GM21576 (cell line): Measurements from ENCODE around the gene LRRC8E.
"Not testable (repeated sequence)": the region's sequence is repeated elsewhere in the genome, so short reads cannot be mapped to it uniquely, and the experiment has no call there.

ENCODE experiments used
- ATAC-seq: cut with Tn5 transposase; IDR thresholded peaks from one replicate; pipeline ENCODE4 v1.9.1; 2021; ENCODE audit warnings: mild to moderate bottlenecking, moderate library complexity; ENCODE audit not compliant: unreplicated experiment

Gene LRRC8E

DNA sequence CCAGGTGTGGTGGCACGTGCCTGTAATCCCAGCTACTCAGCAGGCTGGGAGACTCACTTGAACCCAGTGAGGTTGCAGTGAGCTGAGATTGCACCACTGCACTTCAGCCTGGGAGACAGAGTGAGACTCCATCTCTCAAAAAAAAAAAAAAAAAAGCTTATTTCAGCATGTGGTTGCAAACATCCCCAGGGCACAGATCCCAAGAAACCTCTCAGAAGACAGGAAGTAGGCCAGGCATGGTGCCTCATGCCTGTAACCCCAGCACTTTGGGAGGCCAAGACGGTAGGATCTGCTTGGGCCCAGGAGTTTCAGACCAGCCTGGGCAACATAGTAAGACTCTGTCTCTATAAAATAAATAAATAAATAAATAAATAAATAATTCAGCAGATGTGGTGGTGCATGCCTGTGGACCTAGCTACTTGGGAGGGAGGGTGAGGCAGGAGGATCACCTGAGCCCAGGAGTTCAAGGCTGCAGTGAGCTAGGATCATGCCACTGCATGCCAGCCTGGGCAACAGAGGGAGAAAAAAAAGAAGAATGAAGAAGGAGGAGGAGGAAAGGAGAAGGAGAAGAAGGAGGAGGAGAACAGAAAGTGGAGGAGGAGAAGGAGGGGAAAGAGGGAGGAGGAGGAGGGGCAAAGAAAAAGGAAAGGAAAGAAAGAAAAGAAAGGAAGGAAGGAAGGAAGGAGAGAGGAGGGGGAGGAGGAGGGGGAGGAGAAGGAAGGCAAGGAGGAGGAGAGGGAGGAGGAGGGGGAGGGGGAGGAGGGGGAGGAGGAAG lies 4.3 kb upstream of the LRRC8E start:
- no peak for ATAC-seq

DNA sequence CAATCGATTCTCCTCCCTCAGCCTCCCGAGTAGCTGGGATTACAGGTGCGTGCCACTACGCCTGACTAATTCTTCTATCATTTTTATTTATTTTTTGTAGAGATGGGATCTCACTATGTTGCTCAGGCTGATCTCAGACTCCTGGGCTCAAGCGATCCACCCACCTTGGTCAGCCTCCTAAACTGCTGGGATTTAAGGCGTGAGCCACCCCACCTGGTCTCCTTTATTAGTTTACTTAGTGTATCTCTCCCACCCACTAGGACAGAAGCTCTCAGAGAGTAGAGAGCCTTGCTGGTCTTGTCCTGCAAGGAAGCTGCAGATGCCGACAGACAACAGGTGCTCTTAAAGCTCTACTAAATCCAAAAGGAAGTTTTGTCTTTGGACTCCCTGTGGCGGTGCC lies 2.5 kb upstream of the LRRC8E start:
- ATAC-seq, result no peak

DNA sequence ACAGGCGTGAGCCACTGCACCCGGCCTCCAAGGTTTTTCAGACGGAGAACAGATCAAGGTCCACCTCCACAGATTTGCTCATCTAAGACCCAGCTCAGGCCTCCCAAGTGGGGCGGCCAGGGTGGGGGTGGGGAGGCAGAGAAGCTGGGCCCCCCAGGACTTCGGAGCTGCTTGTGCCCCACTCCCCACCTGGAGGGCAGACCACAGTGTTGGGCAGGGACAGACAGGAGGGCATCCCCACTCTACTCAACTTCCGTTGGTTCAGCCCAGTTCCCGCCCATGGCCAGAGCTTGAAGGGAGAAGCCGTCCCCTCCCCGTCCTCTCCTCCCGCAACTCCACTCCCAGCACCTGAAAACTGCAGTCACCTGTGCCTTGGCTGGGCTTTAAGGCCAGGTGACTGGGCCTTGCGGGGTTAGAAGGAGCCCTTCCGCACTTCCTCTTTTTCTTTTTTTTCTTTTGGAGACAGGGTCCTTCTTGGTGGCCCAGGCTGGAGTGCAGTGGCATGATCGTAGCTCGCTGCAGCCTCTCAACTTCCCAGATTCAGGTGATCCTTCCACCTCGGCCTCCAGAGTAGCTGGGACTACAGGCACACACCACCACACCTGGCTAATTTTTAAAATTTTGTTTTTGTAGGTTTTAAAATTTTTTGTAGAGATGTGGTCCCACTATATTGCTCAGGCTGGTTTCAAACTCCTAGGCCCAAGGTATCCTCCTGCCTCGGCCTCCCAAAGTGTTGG lies 734 bp upstream of the LRRC8E start:
- no peak for ATAC-seq

- ATAC-seq, result no peak
Observed at GRCh38 chr19:7888826-7889217, 512 bp downstream of the LRRC8E start.

DNA sequence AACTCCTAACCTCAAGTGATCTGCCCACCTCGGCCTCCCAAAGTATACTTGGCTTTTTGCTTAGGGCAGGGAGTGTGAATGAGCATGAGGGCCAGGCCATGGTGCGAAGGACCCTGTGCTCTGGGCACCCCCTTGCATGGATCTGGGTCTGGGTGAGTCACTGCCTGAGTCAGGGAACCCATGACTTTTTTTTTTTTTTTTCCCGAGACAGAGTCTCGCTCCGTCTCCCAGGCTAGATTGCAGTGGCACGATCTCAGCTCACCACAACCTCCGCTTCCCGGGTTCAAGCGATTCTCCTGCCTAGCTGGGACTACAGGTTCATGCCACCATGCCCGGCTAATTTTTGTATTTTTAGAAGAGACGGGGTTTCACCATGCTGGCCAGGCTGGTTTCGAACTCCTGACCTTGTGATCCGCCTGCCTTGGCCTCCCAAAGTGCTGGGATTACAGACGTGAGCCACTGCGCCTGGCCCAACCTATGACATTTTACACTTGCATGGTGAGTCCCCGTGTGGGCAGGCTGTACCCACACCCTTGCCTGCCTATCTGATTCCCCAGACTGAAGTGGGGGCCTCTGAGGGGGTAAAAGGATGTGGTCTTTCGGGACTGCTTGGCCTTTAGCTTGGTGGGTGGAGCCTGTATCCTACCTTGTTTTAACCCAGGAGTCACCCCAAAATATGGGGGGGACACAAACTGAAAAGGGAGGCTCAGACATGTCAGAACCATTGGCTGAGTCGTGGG lies 5.2 kb downstream of the LRRC8E start:
- not testable (repeated sequence) for ATAC-seq

DNA sequence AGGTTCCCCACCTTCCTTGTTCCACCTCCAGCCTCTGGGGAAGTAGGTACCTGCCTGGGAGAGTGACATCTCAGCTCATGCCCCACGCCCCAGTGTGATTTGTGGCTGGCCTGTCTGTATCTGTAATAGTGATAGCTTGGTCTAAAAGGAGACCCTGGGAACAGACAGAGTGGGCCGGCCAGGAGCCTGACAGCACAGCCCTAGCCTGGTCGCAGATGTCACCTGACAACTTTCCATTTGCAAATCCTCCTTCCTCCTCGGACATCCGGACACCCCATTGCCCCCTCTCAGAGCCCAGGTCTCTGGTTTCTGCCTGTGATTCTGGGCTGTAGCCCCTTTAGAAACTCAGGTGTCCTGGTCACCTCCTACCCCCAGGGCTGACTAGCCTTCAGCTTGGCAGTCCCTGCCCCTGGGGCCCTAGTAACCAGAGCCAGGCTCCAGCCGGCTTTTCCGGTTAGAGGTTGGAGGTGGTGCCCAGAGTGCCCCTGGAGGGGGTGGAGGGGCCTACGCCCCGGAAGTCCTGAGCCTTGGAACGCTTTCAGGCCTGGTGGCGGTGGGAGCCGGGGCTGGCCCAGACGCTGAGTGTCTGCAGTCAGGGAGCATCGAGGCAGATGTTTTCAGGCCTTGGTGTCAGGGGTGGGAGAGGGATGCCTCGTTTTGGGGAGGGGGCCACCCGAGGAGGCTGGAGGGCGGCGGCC lies 6.5 kb downstream of the LRRC8E start:
- no peak for ATAC-seq

DNA sequence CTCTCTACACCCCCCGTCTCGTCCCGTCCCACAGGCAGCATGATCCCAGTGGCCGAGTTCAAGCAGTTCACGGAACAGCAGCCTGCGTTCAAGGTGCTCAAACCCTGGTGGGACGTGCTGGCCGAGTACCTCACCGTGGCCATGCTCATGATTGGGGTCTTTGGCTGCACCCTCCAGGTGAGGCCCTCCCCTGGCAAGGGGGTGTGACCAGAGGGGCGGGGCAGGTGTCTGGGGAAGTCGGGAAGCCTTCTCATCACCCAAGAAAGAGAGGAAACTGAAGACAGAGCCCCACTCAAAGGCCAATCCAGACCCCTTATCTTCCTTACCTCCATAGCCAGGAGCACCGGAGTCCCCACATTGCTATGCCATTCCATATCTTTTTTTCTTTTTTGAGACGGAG lies 7.3 kb downstream of the LRRC8E start:
- no peak for ATAC-seq

- no peak for ATAC-seq
Observed at GRCh38 chr19:7897292-7897691, 9.0 kb downstream of the LRRC8E start.

DNA sequence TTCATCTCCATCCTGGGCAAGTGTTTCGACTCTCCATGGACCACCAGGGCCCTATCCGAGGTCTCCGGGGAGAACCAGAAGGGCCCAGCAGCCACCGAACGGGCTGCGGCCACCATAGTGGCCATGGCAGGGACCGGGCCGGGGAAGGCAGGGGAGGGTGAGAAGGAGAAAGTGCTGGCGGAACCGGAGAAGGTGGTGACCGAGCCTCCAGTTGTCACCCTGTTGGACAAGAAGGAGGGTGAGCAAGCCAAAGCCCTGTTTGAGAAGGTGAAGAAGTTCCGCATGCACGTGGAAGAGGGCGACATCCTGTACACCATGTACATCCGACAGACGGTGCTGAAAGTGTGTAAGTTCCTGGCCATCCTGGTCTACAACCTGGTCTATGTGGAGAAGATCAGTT lies 10.7 kb downstream of the LRRC8E start:
- no peak for ATAC-seq

DNA sequence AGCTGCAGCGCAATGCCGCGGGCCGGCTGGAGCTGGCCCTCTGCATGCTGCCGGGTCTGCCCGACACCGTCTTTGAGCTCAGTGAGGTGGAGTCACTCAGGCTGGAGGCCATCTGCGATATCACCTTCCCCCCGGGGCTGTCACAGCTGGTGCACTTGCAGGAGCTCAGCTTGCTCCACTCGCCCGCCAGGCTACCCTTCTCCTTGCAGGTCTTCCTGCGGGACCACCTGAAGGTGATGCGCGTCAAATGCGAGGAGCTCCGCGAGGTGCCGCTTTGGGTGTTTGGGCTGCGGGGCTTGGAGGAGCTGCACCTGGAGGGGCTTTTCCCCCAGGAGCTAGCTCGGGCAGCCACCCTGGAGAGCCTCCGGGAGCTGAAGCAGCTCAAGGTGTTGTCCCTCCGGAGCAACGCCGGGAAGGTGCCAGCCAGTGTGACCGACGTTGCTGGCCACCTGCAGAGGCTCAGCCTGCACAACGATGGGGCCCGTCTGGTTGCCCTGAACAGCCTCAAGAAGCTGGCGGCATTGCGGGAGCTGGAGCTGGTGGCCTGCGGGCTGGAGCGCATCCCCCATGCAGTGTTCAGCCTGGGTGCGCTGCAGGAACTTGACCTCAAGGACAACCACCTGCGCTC lies 11.6 kb downstream of the LRRC8E start:
- no peak for ATAC-seq

- ATAC-seq, result no peak
Observed at GRCh38 chr19:7900401-7900870, 12.1 kb downstream of the LRRC8E start.

DNA sequence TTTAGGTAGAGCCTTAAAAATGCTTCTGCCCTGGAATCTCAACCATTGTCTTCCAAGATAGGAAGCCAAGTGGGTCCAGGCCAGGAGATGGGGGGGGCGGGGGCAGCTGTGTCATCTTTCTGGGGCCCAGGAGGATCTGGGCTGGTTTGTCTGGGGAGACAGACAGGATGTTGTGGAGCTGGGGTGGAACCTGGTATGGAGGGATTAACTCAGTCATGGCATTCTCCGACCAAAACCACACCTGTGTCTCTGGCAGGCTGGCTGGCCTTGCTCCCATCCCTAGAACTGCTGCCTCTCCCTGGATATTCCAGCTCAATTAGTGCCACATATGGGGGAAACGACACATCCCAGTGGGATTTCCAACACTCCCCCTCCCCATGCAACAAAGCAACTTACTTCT lies 12.6 kb downstream of the LRRC8E start:
- ATAC-seq, result no peak

GRCh38 chr19:7901337-7901736 lies 13.0 kb downstream of the LRRC8E start:
- no peak for ATAC-seq

GRCh38 chr19:7902796-7903243 lies 14.5 kb downstream of the LRRC8E start:
- no peak for ATAC-seq

- peak; percentile 82 for ATAC-seq
Observed at GRCh38 chr19:7903244-7904073, 15.1 kb downstream of the LRRC8E start, which contains the start of gene MAP2K7. MAP2K7 (plus strand) TSS chr19:7903877; CDS start chr19:7903945, 68 bp downstream.

DNA sequence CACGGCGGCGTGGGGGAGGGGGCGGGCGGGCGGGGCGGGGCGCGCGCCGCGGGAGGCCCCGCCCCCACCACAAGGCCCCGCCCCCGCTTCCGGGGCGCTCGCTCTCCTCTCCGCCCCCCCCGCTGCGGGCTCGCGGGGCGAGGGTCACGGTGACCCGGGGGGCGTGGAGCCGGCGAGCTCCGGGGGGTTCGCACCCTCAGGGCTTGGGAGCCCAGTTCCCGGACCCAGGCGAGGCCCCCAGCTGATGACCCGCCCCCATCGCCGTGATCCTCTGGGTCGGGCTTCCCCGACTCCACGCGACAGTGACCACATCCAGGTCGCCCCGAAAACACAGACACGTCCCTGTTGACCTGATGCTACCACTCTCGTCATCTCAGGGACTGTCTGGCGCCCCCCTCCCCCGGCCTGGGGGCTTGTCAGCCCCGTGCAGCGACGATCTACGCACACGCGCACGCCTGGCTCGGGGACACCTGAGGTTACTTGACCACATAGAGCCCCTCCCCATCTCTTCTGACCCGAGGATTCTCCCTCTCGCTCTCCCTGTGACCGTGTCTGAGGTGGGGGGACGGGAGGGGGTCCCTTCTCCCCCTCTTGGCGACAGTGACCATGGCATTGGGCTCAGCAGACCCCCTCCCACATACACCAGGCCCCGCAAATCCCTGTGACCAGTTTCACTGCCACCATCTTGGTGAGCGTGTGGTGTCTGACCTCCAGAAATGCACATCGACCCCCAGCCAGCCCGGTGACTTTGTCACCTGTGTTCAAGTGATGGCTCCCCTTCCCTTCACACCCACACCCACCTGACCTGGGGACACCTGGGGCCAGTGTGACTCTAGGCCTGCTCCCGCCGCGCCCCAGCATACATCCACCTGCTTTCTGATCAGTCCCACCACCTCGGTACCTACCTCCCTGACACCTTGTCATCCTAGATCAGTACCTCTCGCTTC lies 16.0 kb downstream of the LRRC8E start:
- ATAC-seq, result peak; percentile 29

DNA sequence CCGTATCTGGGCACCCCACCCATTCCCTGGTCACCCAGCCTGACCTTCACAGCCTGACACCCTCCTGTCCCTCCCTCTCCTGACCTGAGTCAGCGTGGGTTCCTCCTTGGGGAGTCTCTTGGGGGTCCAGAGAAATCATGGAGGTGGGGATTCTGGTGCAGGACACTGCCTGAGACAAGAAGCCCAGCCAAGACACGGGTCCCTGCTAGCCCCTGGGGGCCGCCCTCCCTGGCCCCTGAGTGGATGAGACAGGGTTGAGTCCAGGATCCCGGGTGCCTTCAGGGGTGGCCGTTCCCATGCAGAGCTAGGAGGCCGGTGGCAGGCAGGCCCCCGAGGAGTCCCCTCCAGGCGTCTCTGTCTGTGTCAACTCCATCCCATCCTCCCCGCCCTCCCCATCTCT lies 17.0 kb downstream of the LRRC8E start:
- no peak for ATAC-seq

DNA sequence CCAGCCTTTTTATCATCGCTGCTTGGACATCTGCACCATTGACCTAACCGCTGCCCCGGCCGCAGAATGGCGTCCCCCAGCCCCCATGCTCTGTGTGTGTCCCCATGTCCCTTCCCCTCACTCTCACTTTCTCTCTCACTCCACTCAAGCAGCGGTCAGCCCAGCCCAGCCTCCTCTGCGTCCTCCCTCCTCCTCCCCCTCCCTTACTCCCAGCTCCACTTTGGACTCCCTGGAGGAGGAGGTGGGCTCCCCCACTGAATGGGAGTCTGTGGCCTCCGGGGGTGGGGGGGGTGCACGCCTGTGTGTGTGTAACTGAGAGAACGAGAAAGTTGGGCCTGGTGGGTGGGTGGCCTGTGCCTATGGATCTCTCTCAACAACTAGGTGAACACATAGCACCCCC lies 17.5 kb downstream of the LRRC8E start:
- no peak for ATAC-seq
